Ectodermal cell (in vitro differentiated cells): ENCODE results near the gene TLX2.
"Not testable (repeated sequence)": the region's sequence is repeated elsewhere in the genome, so short reads cannot be mapped to it uniquely, and the experiment has no call there.

Experiments used
- H3K27ac ChIP-seq: 2 replicates; pipeline ENCODE4 v1.7.0; 2013; ENCODE audit warnings: mild to moderate bottlenecking, low read depth, low read length; ENCODE audit not compliant: insufficient read depth, poor library complexity, severe bottlenecking
- H3K27me3 ChIP-seq: 2 replicates; pipeline ENCODE4 v1.7.0; 2013; ENCODE audit warnings: mild to moderate bottlenecking, low read length; ENCODE audit not compliant: insufficient read depth, control insufficient read depth, poor library complexity, severe bottlenecking
- H3K36me3 ChIP-seq: one replicate; pipeline ENCODE4 v1.7.0; 2013; ENCODE audit warnings: low read length; ENCODE audit not compliant: control insufficient read depth, insufficient read depth
- H3K4me1 ChIP-seq: one replicate; pipeline ENCODE4 v1.7.0; 2013; ENCODE audit warnings: low read length; ENCODE audit not compliant: control insufficient read depth, insufficient read depth
- H3K4me3 ChIP-seq: 2 replicates; pipeline ENCODE4 v1.7.0; 2013; ENCODE audit warnings: low read depth, low read length, control low read depth; ENCODE audit not compliant: insufficient read depth
- H3K9me3 ChIP-seq: 2 replicates; pipeline ENCODE4 v1.7.0; 2013; ENCODE audit warnings: mild to moderate bottlenecking, low read length, moderate library complexity; ENCODE audit not compliant: control insufficient read depth
- WGBS, 2 experiments: methylation state at CpG; one replicate each; pipeline ENCODE4 v1.1.7; 2013; ENCODE audit warnings: missing lambda C conversion rate in 2 of 2; 5-methylcytosine and 5-hydroxymethylcytosine counted together

TLX2 gene

GRCh38 chr2:74558284-74559230, 44.3 kb downstream of the TLX2 start:
- Histone ChIP-seq H3K36me3 (no peaks in the 10 kb centered on the region), H3K27me3 (peaks cover 38% of the 10 kb centered on the region), H3K9me3 (no peaks in the 10 kb centered on the region), H3K27ac (no peak overlapping the region), H3K4me1 (no peaks in the 10 kb centered on the region), H3K4me3 (no peak overlapping the region)
- WGBS, 2 experiments, result 86 to 87% methylated on average over 7 of the region's 7 CpGs

- 37 to 45% methylated on average over 5 of the region's 5 CpGs for WGBS, 2 experiments
- no peaks in the 10 kb centered on the region for H3K36me3 ChIP-seq
- no peaks in the 10 kb centered on the region for H3K4me1 ChIP-seq
- no peaks in the 10 kb centered on the region for H3K9me3 ChIP-seq
- no peak overlapping the region for H3K4me3 ChIP-seq
- H3K27me3 ChIP-seq, result peaks cover 33% of the 10 kb centered on the region
- H3K27ac ChIP-seq, result no peak overlapping the region
These were observed 45.7 kb downstream of the TLX2 start for GRCh38 chr2:74559912-74560311.

DNA sequence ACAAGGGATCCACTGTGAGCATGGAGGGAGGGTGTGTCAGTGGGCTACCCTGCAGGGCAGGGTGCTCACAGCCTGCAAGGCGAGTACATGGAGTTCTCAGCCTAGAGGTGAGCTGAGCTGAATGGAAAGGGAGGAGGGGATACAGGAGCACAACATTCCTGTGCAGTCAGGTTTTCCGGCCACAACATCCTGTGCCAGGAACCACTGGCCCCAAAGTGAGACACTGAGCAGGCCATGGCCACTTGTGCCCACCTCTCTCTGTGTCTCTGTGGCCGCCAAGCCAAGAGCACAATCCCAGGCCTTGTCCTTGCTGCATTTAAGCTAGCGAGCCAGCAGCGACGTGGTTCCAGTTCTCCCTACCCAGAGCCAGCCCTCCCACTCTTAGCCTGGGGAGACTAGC, 46.3 kb downstream of the TLX2 start:
- H3K36me3 ChIP-seq, result no peaks in the 10 kb centered on the region
- WGBS, 2 experiments, result 78% methylated on average over 6 of the region's 6 CpGs
- no peak overlapping the region for H3K27ac ChIP-seq
- no peaks in the 10 kb centered on the region for H3K9me3 ChIP-seq
- no peaks in the 10 kb centered on the region for H3K4me1 ChIP-seq
- H3K4me3 ChIP-seq, result no peak overlapping the region
- peaks cover 26% of the 10 kb centered on the region for H3K27me3 ChIP-seq

GRCh38 chr2:74561022-74561421, 46.8 kb downstream of the TLX2 start:
- WGBS, 2 experiments, result 97 to 100% methylated on average over 1 of the region's 1 CpG
- H3K27me3 ChIP-seq, result peaks cover 22% of the 10 kb centered on the region
- H3K27ac ChIP-seq, H3K36me3 ChIP-seq, H3K9me3 ChIP-seq, H3K4me3 ChIP-seq, H3K4me1 ChIP-seq: not testable (repeated sequence)

DNA sequence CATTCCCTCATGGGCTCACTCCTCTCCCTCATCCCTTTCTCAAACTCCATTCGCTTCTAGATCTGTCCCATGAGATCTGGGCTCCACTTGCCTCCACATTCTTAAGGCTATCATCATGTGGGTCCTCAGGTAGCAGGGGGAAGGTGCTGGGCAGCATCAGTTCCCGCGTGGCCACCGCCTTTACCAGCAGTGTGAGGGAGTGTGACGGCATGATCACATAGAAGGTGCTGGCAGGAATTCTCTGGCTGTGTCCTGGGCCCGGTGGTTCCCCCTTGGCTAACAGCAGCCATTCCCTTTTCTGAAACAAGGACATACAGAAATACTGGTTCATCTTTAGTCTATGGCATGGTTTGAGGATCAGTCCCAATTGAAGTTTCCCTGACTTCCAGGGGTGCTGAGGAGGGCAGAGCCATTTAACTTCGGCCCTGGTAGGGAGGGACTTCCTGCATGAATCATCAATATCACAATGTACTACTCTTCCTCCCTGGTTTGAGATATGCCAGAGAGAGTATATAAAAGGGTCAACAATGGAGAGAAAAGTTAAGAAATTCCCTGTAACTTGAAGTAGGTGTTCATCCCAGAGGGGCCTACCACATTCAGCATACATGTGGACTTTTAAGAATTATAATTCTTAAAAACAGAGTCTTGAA, 48.0 kb downstream of the TLX2 start:
- H3K4me3 ChIP-seq, result no peak overlapping the region
- WGBS, 2 experiments, result 91 to 93% methylated on average over 6 to 7 of the region's 7 CpGs

GRCh38 chr2:74564222-74564621, 50.0 kb downstream of the TLX2 start:
- Histone ChIP-seq H3K4me1 (no peaks in the 10 kb centered on the region), H3K4me3 (no peak overlapping the region), H3K27me3 (peaks cover 27% of the 10 kb centered on the region), H3K27ac (no peak overlapping the region), H3K9me3 (no peaks in the 10 kb centered on the region), H3K36me3 (no peaks in the 10 kb centered on the region)
- 86 to 91% methylated on average over 4 to 5 of the region's 5 CpGs for WGBS, 2 experiments

More for the DNA sequence above, 48.0 kb downstream of the TLX2 start:
- no peaks in the 10 kb centered on the region for H3K9me3 ChIP-seq
- H3K36me3 ChIP-seq, result no peaks in the 10 kb centered on the region
- H3K4me1 ChIP-seq, result no peaks in the 10 kb centered on the region
- H3K27ac ChIP-seq, result no peak overlapping the region
- peaks cover 19% of the 10 kb centered on the region for H3K27me3 ChIP-seq

- Histone ChIP-seq H3K27me3 (peaks cover 14% of the 10 kb centered on the region), H3K36me3 (no peaks in the 10 kb centered on the region), H3K4me1 (no peaks in the 10 kb centered on the region), H3K27ac (no peak overlapping the region), H3K9me3 (no peaks in the 10 kb centered on the region), H3K4me3 (no peak overlapping the region)
- WGBS, 2 experiments, result 87% methylated on average over 7 of the region's 7 CpGs
These were observed 52.0 kb downstream of the TLX2 start for GRCh38 chr2:74566076-74566753.

- Histone ChIP-seq H3K36me3 (no peaks in the 10 kb centered on the region), H3K27me3 (peaks cover 11% of the 10 kb centered on the region), H3K9me3 (no peaks in the 10 kb centered on the region)
These were observed 52.5 kb downstream of the TLX2 start for GRCh38 chr2:74566754-74567085.

More at GRCh38 chr2:74566754-74567085, 52.5 kb downstream of the TLX2 start:
- no peaks in the 10 kb centered on the region for H3K4me1 ChIP-seq
- no peak overlapping the region for H3K4me3 ChIP-seq
- H3K27ac ChIP-seq, result no peak overlapping the region
